ENCODE data around the gene GJB3. TPM values are rescaled to one million over a fixed set of nuclear protein-coding genes. Genes with fewer than 3 reads are reported as not detected.
"Not testable (repeated sequence)": the region's sequence is repeated elsewhere in the genome, so short reads cannot be mapped to it uniquely, and the experiment has no call there.

Gene GJB3
- total RNA-seq, 2 donors from 2014 or later = 7.5 to 20.7 TPM

DNA sequence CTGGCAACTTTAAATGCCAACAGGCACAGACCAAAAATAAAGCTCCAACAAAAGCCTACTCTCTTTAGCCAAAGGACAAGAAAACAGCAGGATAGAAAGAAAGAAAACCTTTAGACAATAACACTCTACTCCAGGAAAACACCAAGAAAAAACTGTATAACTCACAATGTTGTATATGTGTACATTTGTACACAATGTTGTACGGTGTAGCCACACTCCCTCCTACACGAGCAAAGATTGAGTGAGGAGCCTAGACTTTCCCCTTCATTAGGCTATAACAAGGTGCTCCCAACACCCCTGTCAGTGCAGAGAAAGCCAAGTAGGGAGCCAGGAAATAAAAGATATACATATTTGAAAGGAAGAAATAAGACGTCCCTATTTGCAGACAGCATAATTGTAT is 35.8 kb downstream of the GJB3 start:
- Histone ChIP-seq H3K9ac (ENCODE audit: low read depth in 2 of 2, low read length in 2 of 2) (no peak overlapping the region), H3K9me3 (no peaks in the 10 kb centered on the region), H3K36me3 (no peaks in the 10 kb centered on the region), H3K27me3 (no peaks in the 10 kb centered on the region), H3K4me1 (no peaks in the 10 kb centered on the region), H3K27ac (no peak overlapping the region), H3K4me3 (no peak overlapping the region)
- DNase-seq = peak; percentile 7
- TF ChIP-seq, protein P1, sequence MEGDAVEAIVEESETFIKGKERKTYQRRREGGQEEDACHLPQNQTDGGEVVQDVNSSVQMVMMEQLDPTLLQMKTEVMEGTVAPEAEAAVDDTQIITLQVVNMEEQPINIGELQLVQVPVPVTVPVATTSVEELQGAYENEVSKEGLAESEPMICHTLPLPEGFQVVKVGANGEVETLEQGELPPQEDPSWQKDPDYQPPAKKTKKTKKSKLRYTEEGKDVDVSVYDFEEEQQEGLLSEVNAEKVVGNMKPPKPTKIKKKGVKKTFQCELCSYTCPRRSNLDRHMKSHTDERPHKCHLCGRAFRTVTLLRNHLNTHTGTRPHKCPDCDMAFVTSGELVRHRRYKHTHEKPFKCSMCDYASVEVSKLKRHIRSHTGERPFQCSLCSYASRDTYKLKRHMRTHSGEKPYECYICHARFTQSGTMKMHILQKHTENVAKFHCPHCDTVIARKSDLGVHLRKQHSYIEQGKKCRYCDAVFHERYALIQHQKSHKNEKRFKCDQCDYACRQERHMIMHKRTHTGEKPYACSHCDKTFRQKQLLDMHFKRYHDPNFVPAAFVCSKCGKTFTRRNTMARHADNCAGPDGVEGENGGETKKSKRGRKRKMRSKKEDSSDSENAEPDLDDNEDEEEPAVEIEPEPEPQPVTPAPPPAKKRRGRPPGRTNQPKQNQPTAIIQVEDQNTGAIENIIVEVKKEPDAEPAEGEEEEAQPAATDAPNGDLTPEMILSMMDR (IDR thresholded peaks at IDR 0.05) = no peak
- intact Hi-C loops (cut with DNase I) = no loop called here

DNA sequence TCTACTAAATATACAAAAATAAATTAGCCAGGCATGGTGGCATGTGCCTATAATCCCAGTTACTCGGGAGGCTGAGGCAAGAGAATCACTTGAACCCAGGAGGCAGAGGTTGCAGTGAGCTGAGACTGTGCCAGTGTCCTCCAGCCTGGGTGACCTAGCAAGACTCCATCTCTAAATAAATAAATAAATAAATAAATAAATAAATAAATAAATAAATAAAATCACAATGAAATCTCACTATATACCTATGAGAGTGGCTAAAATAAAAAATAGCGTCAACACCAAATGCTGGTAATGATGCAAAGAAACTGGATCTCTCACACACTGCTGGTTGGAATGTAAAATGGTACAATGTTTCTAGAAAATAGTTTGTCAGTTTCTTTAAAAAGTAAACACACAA is 37.8 kb downstream of the GJB3 start:
- H3K27me3 ChIP-seq; H3K4me3 ChIP-seq; intact Hi-C loops (cut with DNase I); H3K36me3 ChIP-seq; H3K4me1 ChIP-seq; H3K9me3 ChIP-seq; DNase-seq; H3K9ac ChIP-seq (ENCODE audit: low read depth in 2 of 2, low read length in 2 of 2); H3K27ac ChIP-seq: not testable (repeated sequence)

DNA sequence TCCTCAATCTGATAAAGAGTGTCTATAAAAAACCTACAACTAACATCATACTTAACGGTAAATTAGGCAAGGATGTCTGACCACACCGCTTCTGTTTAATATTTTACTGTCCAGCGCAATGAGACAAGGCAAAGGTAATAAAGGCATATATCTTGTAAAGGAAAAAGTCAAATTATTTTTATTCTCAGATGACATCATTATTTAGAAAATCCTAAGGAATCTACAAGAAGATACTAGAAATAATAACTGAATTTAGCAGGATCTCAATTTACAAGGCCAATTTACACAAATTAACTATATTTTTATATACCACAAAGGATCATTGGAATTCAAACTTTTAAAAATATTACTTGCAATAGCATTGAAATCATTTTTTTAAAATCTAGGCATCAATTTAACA is 41.2 kb downstream of the GJB3 start:
- Histone ChIP-seq H3K4me3 (no peak overlapping the region), H3K36me3 (no peaks in the 10 kb centered on the region), H3K9ac (ENCODE audit: low read depth in 2 of 2, low read length in 2 of 2) (no peak overlapping the region), H3K27ac (no peak overlapping the region), H3K4me1 (no peaks in the 10 kb centered on the region), H3K27me3 (no peaks in the 10 kb centered on the region), H3K9me3 (no peaks in the 10 kb centered on the region)
- no peak for DNase-seq
- TF ChIP-seq, protein P1 (IDR thresholded peaks at IDR 0.05) = no peak
- intact Hi-C loops (cut with DNase I) = no loop called here

DNA sequence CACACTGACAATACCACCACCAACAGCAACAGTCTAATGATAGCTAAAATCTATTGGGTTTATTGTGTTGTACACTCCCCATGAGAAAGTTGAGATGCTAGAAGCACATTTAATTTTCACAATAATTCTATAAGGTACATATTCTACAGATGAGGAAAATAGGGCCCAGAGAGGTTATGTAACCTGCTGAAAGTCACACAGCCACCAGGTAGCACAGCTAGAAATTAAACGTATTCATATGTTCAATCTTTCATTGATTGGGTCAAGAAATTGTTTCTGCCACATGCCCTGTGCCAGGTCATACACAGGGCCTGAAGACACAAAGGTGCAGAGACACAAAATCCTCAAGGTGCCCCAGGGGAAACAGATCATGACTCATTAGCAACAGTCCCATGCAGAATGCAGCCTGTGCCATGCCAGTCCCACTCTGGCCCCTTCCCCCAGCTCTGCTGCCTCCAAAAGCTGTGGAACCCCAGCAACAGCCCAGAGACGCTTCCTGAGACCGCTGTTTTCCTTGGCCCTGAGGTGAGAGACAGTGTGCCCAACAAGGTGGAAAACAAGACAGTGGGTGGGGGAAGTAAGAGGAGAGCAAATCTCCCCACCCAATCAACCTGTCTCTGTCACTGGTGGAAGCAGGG is 43.9 kb downstream of the GJB3 start:
- no peak overlapping the region for H3K27ac ChIP-seq
- no peaks in the 10 kb centered on the region for H3K27me3 ChIP-seq
- H3K9ac ChIP-seq (ENCODE audit: low read depth in 2 of 2, low read length in 2 of 2) = no peak overlapping the region
- H3K36me3 ChIP-seq = no peaks in the 10 kb centered on the region
- TF ChIP-seq, protein P1 (IDR thresholded peaks at IDR 0.05) = no peak
- DNase-seq = no peak
- H3K9me3 ChIP-seq = no peaks in the 10 kb centered on the region
- no peaks in the 10 kb centered on the region for H3K4me1 ChIP-seq
- H3K4me3 ChIP-seq = no peak overlapping the region
- intact Hi-C loops (cut with DNase I) = no loop called here

DNA sequence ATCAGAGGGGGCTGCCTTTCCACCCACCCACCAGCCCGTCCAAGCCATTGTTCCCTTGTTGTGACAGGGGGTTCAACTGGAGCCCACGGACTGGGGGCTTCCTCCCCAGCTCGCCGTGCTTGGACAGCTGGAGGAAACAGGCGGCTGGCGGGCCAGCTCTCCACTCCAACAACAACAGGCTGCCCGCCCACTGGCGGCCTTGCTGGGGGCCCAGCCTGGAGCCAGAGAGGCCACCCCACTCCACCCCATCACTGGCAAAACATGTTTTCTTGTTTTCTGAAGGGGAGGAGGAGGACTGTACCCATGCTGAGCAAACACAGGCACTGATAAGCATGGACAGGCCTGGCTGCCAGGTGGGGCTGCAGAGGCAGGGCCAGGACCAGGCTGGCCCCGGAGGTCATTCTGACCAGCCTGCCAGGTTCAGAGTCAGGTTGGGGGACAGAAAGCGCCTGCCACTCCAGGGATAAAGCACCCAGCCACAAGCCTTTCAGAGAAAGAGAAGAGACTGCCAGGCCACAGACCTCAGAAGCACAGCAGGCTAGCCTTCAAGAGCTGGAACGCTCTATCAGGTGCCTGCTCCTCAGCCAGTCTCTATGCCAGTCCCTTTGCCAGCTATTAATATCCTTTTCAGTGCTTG is 44.6 kb downstream of the GJB3 start:
- Histone ChIP-seq H3K4me1 (no peaks in the 10 kb centered on the region), H3K4me3 (no peak overlapping the region), H3K36me3 (no peaks in the 10 kb centered on the region), H3K9ac (ENCODE audit: low read depth in 2 of 2, low read length in 2 of 2) (no peak overlapping the region), H3K27ac (no peak overlapping the region), H3K9me3 (no peaks in the 10 kb centered on the region), H3K27me3 (no peaks in the 10 kb centered on the region)
- intact Hi-C loops (cut with DNase I) = no loop called here
- peak; percentile 32 for DNase-seq
- TF ChIP-seq, protein P1 (IDR thresholded peaks at IDR 0.05) = no peak

DNA sequence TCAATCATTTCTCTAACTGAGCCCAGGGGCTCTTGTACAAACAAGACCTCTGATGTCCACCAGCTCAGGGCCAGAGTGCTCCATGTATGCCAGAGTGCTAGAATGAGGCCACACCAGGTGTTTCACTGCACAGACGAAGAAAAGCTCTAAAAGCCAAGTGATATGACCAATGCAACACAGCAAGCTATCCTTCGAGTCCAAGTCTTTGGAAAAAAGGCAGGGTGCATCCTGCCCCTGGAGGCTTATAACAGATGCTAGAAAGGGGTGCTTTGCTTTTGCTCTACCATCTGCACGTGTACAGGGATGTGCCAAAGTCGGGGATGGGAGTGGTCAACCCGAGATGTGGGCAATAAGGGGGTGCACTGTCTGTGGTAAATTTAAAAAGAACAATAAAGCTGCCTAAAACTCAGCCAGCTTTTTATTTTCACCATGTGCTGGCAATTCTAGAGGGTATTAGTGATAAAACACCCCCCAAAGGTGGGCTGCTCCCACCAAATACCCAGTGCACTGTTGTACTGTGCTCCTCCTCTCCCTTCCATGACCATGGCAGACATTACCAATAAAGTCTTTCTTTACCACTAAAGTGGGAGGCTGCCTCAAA is 46.4 kb downstream of the GJB3 start:
- no peak for DNase-seq
- H3K4me1 ChIP-seq = no peaks in the 10 kb centered on the region
- no peaks in the 10 kb centered on the region for H3K9me3 ChIP-seq
- no peaks in the 10 kb centered on the region for H3K27me3 ChIP-seq
- H3K9ac ChIP-seq (ENCODE audit: low read depth in 2 of 2, low read length in 2 of 2) = no peak overlapping the region
- no peak overlapping the region for H3K27ac ChIP-seq
- no peak overlapping the region for H3K4me3 ChIP-seq
- intact Hi-C loops (cut with DNase I) = no loop called here
- H3K36me3 ChIP-seq = no peaks in the 10 kb centered on the region
- TF ChIP-seq, protein P1 (IDR thresholded peaks at IDR 0.05) = no peak
